MM.1S (cell line): Measurements from ENCODE around the gene FCER1G.

Source experiments
- DNase-seq: peaks from one replicate; pipeline ENCODE4 v3.0.0-alpha.2; 2015
- H2AFZ ChIP-seq: fragments of 300-600 bp; sonication (generic); 2 replicates; pipeline ENCODE4 v1.6.0; 2016; ENCODE audit warnings: antibody characterized with exemption, low read length
- H3F3A ChIP-seq: fragments of 300-600 bp; sonication (generic); 2 replicates; pipeline ENCODE4 v1.6.1; 2016; ENCODE audit warnings: mild to moderate bottlenecking, antibody characterized with exemption, low read length, moderate library complexity, mixed read lengths; ENCODE audit not compliant: insufficient read depth
- H3K27ac ChIP-seq: fragments of 300-600 bp; sonication (generic); 2 replicates; pipeline ENCODE4 v1.5.1; 2016; ENCODE audit warnings: mild to moderate bottlenecking, low read length
- H3K27me3 ChIP-seq: fragments of 300-600 bp; sonication (generic); replicated peaks from 2 replicates; pipeline ENCODE4 v1.6.0; 2016; ENCODE audit warnings: low read length; ENCODE audit not compliant: insufficient read depth
- H3K36me3 ChIP-seq: fragments of 300-600 bp; sonication (generic); replicated peaks from 2 replicates; pipeline ENCODE4 v1.6.1; 2016; ENCODE audit warnings: mild to moderate bottlenecking, low read length, mixed read lengths; ENCODE audit not compliant: insufficient read depth
- H3K4me1 ChIP-seq: fragments of 300-600 bp; sonication (generic); 2 replicates; pipeline ENCODE4 v1.6.1; 2016; ENCODE audit warnings: low read length, mixed read lengths
- H3K4me2 ChIP-seq: fragments of 300-600 bp; sonication (generic); 2 replicates; pipeline ENCODE4 v1.6.0; 2016; ENCODE audit warnings: low read depth, low read length
- H3K4me3 ChIP-seq: fragments of 300-600 bp; sonication (generic); 2 replicates; pipeline ENCODE4 v1.5.1; 2016; ENCODE audit warnings: low read length, mixed read lengths
- H3K79me2 ChIP-seq: fragments of 300-600 bp; sonication (generic); 2 replicates; pipeline ENCODE4 v1.6.1; 2016; ENCODE audit warnings: mixed run types, low read length, mixed read lengths
- H3K9ac ChIP-seq: fragments of 300-600 bp; sonication (generic); 2 replicates; pipeline ENCODE4 v1.6.1; 2016; ENCODE audit warnings: low read length, mixed read lengths
- H3K9me2 ChIP-seq: fragments of 300-600 bp; sonication (generic); replicated peaks from 2 replicates; pipeline ENCODE4 v1.6.1; 2016; ENCODE audit warnings: mild to moderate bottlenecking, low read length, mixed read lengths; ENCODE audit not compliant: insufficient read depth
- H3K9me3 ChIP-seq: fragments of 300-600 bp; sonication (generic); replicated peaks from 2 replicates; pipeline ENCODE4 v1.6.1; 2016; ENCODE audit warnings: mild to moderate bottlenecking, low read length, mixed read lengths; ENCODE audit not compliant: insufficient read depth
- H4K20me1 ChIP-seq: fragments of 300-600 bp; sonication (generic); 2 replicates; pipeline ENCODE4 v1.6.1; 2016; ENCODE audit warnings: mild to moderate bottlenecking, low read length, moderate library complexity, mixed read lengths; ENCODE audit not compliant: insufficient read depth
- CTCF ChIP-seq: fragments of 300-600 bp; sonication (generic); IDR thresholded peaks from 2 replicates; pipeline ENCODE4 v1.5.1; 2016; ENCODE audit warnings: antibody characterized with exemption, low read length, mixed read lengths
- EZH2 ChIP-seq: fragments of 300-600 bp; sonication (generic); optimal IDR thresholded peaks from 2 replicates; pipeline ENCODE3; 2017; ENCODE audit warnings: low read depth, mild to moderate bottlenecking, antibody characterized with exemption, low read length, mixed read lengths
- EZH2phosphoT487 ChIP-seq: fragments of 300-600 bp; sonication (generic); IDR thresholded peaks from 2 replicates; pipeline ENCODE4 v1.6.1; 2018; ENCODE audit warnings: antibody characterized with exemption, low read length

Gene FCER1G

GRCh38 chr1:161217831-161218230 lies 2.7 kb downstream of the FCER1G start:
- H4K20me1 ChIP-seq: no peaks in the 10 kb centered on the region
- no peaks in the 10 kb centered on the region for H3K9me3 ChIP-seq
- peaks cover 28% of the 10 kb centered on the region for H3F3A ChIP-seq
- H3K27ac ChIP-seq: peak overlapping the region; percentile 70
- no peaks in the 10 kb centered on the region for H3K9me2 ChIP-seq
- no peaks in the 10 kb centered on the region for H3K27me3 ChIP-seq
- no peak overlapping the region; the same call in 1 of the 2 replicates for H3K9ac ChIP-seq
- H3K79me2 ChIP-seq: no peaks in the 10 kb centered on the region
- peaks cover 7% of the 10 kb centered on the region; the same call in 1 of the 2 replicates for H3K36me3 ChIP-seq
- peak overlapping the region; percentile 51 for H3K4me2 ChIP-seq
- no peak overlapping the region for H3K4me3 ChIP-seq
- H3K4me1 ChIP-seq: peaks cover 28% of the 10 kb centered on the region
- no peak for DNase-seq
- TF ChIP-seq CTCF (no peak), EZH2 (no peak), EZH2phosphoT487 (no peak)
- peak overlapping the region; percentile 7; the same call in 1 of the 2 replicates for H2AFZ ChIP-seq

GRCh38 chr1:161218301-161219077 lies 3.4 kb downstream of the FCER1G start:
- no peaks in the 10 kb centered on the region for H3K9me3 ChIP-seq
- H3K4me3 ChIP-seq: no peak overlapping the region
- TF ChIP-seq CTCF: no peak
- no peak for TF ChIP-seq EZH2phosphoT487
- no peak for TF ChIP-seq EZH2
- no peak overlapping the region for H3K9ac ChIP-seq
- peaks cover 28% of the 10 kb centered on the region for H3F3A ChIP-seq
- no peak overlapping the region; the same call in 1 of the 2 replicates for H3K4me2 ChIP-seq
- peaks cover 28% of the 10 kb centered on the region for H3K4me1 ChIP-seq
- H3K27ac ChIP-seq: peak overlapping the region; percentile 70; the same call in 1 of the 2 replicates
- DNase-seq: no peak
- H3K27me3 ChIP-seq: no peaks in the 10 kb centered on the region
- H3K79me2 ChIP-seq: no peaks in the 10 kb centered on the region
- no peak overlapping the region for H2AFZ ChIP-seq
- peaks cover 3% of the 10 kb centered on the region; the same call in 1 of the 2 replicates for H3K36me3 ChIP-seq
- no peaks in the 10 kb centered on the region for H4K20me1 ChIP-seq
- no peaks in the 10 kb centered on the region for H3K9me2 ChIP-seq

- no peak overlapping the region for H3K9ac ChIP-seq
- no peak overlapping the region for H2AFZ ChIP-seq
- no peaks in the 10 kb centered on the region for H3K27me3 ChIP-seq
- no peaks in the 10 kb centered on the region for H4K20me1 ChIP-seq
- H3K36me3 ChIP-seq: no peaks in the 10 kb centered on the region
- no peaks in the 10 kb centered on the region for H3K9me2 ChIP-seq
- peaks cover 28% of the 10 kb centered on the region for H3F3A ChIP-seq
- H3K4me1 ChIP-seq: peaks cover 28% of the 10 kb centered on the region
- H3K79me2 ChIP-seq: no peaks in the 10 kb centered on the region
- no peak overlapping the region for H3K4me2 ChIP-seq
- H3K27ac ChIP-seq: no peak overlapping the region
- H3K4me3 ChIP-seq: no peak overlapping the region
- H3K9me3 ChIP-seq: no peaks in the 10 kb centered on the region
- TF ChIP-seq EZH2phosphoT487 (no peak), CTCF (no peak), EZH2 (no peak)
- DNase-seq: no peak
These were observed 4.2 kb downstream of the FCER1G start for GRCh38 chr1:161219078-161219892.
